Aorta (tissue), 4 donors: ENCODE data around the gene GGT5. TPM values are rescaled to one million over a fixed set of nuclear protein-coding genes. Genes with fewer than 3 reads are reported as not detected.

Experiments
- polyA plus RNA-seq, 2 donors: library from polyadenylated mRNA; stranded (reverse); fragments of 200-250 nt; gene quantifications; one replicate each; pipeline ENCODE4 v1.2.3, GENCODE V29; 2013
- total RNA-seq, 2 donors: library from RNA; stranded (reverse); fragmentation: NEBNext Ultra II Directional; extraction: Animal tissue kit (Norgen Biotek cat#: 25700); gene quantifications; one replicate each; pipeline ENCODE4 v1.2.1, GENCODE V29; 2021
- donor health status: healthy with polysubstance abuse.
- donor health status: Bipolar disorder and iron deficiency.
- donor health status: DM: no; HTN: no; CAD: no.
- donor health status: DM: yes; HTN: yes; CAD: no.

Gene GGT5
- total and polyA plus RNA-seq, 4 donors: 50.8 to 434 (median 57.0) TPM

Other genes starting within 250 kb of the GGT5 start
- not detected for gene GSTT4, start 239.6 kb downstream of the GGT5 start, total RNA-seq
- gene GSTT4, start 239.6 kb downstream of the GGT5 start, polyA plus RNA-seq: not detected
- 10 to 100 TPM; 48.8 to 84.6 TPM for gene CABIN1, start 233.8 kb downstream of the GGT5 start, total RNA-seq
- gene CABIN1, start 233.8 kb downstream of the GGT5 start, polyA plus RNA-seq: 100 to 1,000 TPM in 1 of 2 donors, 1 to 10 TPM in 1; 9.4 to 113 TPM
- gene SUSD2, start 63.6 kb downstream of the GGT5 start, total RNA-seq: 10 to 100 TPM; 11.2 to 15.0 TPM
- gene SUSD2, start 63.6 kb downstream of the GGT5 start, polyA plus RNA-seq: 10 to 100 TPM in 1 of 2 donors, 1 to 10 TPM in 1; 7.1 to 79.5 TPM
- 10 to 100 TPM; 79.5 to 92.0 TPM for gene SPECC1L, start 25.7 kb upstream of the GGT5 start, total RNA-seq
- gene SPECC1L, start 25.7 kb upstream of the GGT5 start, polyA plus RNA-seq: 10 to 100 TPM; 15.0 to 15.9 TPM
- 1 to 10 TPM; 4.5 to 5.1 TPM for gene ADORA2A, start 182.5 kb upstream of the GGT5 start, total RNA-seq
- 1 to 10 TPM; 2.5 to 4.8 TPM for gene ADORA2A, start 182.5 kb upstream of the GGT5 start, polyA plus RNA-seq